GM12865 (cell line): ENCODE data around the gene HS6ST3.

Experiments used
- DNase-seq: peaks from one replicate; pipeline ENCODE4 v3.0.0; 2010; ENCODE audit warnings: low read depth
- H3K4me3 ChIP-seq: 2 replicates; pipeline ENCODE4 v1.5.1; 2011; ENCODE audit warnings: mild to moderate bottlenecking, low read depth, low read length, control low read depth
- CTCF ChIP-seq: IDR thresholded peaks from 2 replicates; pipeline ENCODE4 v1.5.1; 2011; ENCODE audit warnings: low read length, control low read depth, low read depth, inconsistent platforms; ENCODE audit not compliant: insufficient read depth; ENCODE audit errors: missing control alignments

Gene HS6ST3

GRCh38 chr13:96539791-96540190 lies 449.9 kb downstream of the HS6ST3 start:
- no peak overlapping the region for H3K4me3 ChIP-seq
- no peak for TF ChIP-seq CTCF
- no peak for DNase-seq

GRCh38 chr13:96540670-96541069 lies 450.8 kb downstream of the HS6ST3 start:
- DNase-seq: no peak

GRCh38 chr13:96542986-96543385 lies 453.1 kb downstream of the HS6ST3 start:
- TF ChIP-seq CTCF: no peak
- DNase-seq: no peak
- H3K4me3 ChIP-seq: no peak overlapping the region

More at GRCh38 chr13:96540670-96541069, 450.8 kb downstream of the HS6ST3 start:
- H3K4me3 ChIP-seq: no peak overlapping the region
- no peak for TF ChIP-seq CTCF

GRCh38 chr13:96544957-96545356 lies 455.1 kb downstream of the HS6ST3 start:
- H3K4me3 ChIP-seq: no peak overlapping the region
- TF ChIP-seq CTCF: no peak
- no peak for DNase-seq

DNA sequence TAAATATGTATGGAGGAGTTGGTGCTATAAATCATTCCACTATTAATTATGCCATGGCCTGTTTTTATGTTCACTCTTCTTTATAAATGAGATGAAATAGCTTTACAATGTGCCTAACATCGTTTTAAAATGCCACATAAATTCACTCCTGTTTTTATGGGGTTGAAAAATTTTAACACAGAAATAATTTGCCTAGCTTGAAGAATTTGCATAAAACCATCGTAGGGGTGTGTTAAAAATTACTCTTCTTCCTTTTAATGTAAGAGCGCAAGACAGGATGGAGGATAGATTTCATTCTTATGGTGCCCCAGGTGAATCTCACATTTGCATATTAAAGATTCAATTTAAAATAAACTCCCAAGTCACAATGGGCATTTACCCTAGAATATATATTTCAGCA lies 456.6 kb downstream of the HS6ST3 start:
- H3K4me3 ChIP-seq: no peak overlapping the region
- no peak for DNase-seq
- no peak for TF ChIP-seq CTCF

GRCh38 chr13:96551546-96551945 lies 461.6 kb downstream of the HS6ST3 start:
- TF ChIP-seq CTCF: no peak
- no peak overlapping the region for H3K4me3 ChIP-seq
- DNase-seq: no peak

DNA sequence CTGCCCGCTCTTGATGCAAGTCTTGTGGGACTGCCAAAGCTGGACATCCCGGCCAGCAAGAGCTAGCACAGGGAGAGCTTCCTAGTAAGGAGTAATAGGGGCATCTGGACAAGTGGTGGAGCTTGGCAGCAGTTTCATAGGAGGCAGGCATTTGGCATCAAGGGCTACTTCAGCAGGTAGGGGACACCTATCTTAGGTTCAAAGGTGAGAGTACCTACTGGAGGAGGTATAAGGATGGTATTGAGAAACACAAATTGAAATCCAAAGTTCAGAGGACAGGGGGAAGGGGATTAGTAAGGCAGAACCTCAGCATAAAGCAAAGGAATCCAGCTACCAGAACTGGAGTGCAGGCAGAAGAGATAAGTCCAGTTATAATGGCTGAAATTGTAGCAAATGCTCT lies 462.7 kb downstream of the HS6ST3 start:
- DNase-seq: no peak
- no peak for TF ChIP-seq CTCF
- H3K4me3 ChIP-seq: no peak overlapping the region
